Measurements from ENCODE around the gene GPER1.
"Not testable (repeated sequence)": the region's sequence is repeated elsewhere in the genome, so short reads cannot be mapped to it uniquely, and the experiment has no call there.

Gene GPER1

GRCh38 chr7:1087952-1088920 lies at the start of gene GPER1:
Gene GPER1, plus strand, starts transcription at chr7:1088113. Its CDS starts 3,616 bp downstream, at chr7:1091729.
- ChIA-PET POLR2A (no interaction called here), CTCF (interaction anchor here (0.8 to 1.6 kb wide), 2 partner anchors 23 to 89 kb away, joined by 3 to 4 read pairs; no protein-coding TSS in a partner anchor)
- no peak for TF ChIP-seq TARDBP (IDR thresholded peaks at IDR 0.05)
- no peak for TF ChIP-seq FOXM1 (IDR thresholded peaks at IDR 0.05; ENCODE audit: borderline replicate concordance)
- no peak for TF ChIP-seq HDGF (IDR thresholded peaks at IDR 0.05; ENCODE audit: borderline replicate concordance)
- TF ChIP-seq PKNOX1 (IDR thresholded peaks at IDR 0.05), result no peak
- no peak for TF ChIP-seq ELF4 (IDR thresholded peaks at IDR 0.05)
- no peak for TF ChIP-seq NFRKB (IDR thresholded peaks at IDR 0.05)
- no peak for TF ChIP-seq SP1 (IDR thresholded peaks at IDR 0.05)
- TF ChIP-seq ZNF384 (IDR thresholded peaks at IDR 0.05), result no peak
- TF ChIP-seq L3MBTL2 (conservative IDR thresholded peaks at IDR 0.05), result no peak
- no peak for TF ChIP-seq FOXK2 (IDR thresholded peaks at IDR 0.05)
- no peak for TF ChIP-seq CTBP1 (IDR thresholded peaks at IDR 0.05; ENCODE audit: borderline replicate concordance)
- no peak for TF ChIP-seq FOXA1 (IDR thresholded peaks at IDR 0.05)
- no peak for TF ChIP-seq ARNT (IDR thresholded peaks at IDR 0.05)
- TF ChIP-seq LEF1 (IDR thresholded peaks at IDR 0.05; ENCODE audit: borderline replicate concordance), result no peak
- no peak for TF ChIP-seq SUZ12 (IDR thresholded peaks at IDR 0.05)
- TF ChIP-seq BHLHE40 (IDR thresholded peaks at IDR 0.05; ENCODE audit: borderline replicate concordance), result no peak
- DNase-seq (ENCODE audit: extremely low spot score), result peak; percentile 35

GRCh38 chr7:1040233-1040632 lies 47.7 kb upstream of the GPER1 start:
- CTCF ChIA-PET; POLR2A ChIA-PET; DNase-seq (ENCODE audit: extremely low spot score): not testable (repeated sequence)

GRCh38 chr7:1040790-1041189 lies 47.1 kb upstream of the GPER1 start:
- no peak for TF ChIP-seq FOXA1 (IDR thresholded peaks at IDR 0.05)
- TF ChIP-seq TARDBP (IDR thresholded peaks at IDR 0.05), result no peak
- TF ChIP-seq L3MBTL2 (conservative IDR thresholded peaks at IDR 0.05), result no peak
- DNase-seq (ENCODE audit: extremely low spot score), result peak; percentile 36
- POLR2A ChIA-PET, result no interaction called here
- CTCF ChIA-PET, result no interaction called here

GRCh38 chr7:1041551-1042491 lies 46.1 kb upstream of the GPER1 start:
- CTCF ChIA-PET, result no interaction called here
- POLR2A ChIA-PET, result interaction anchor here (1.4 kb wide), 1 partner anchor 13 kb away, joined by 3 read pairs; no protein-coding TSS in a partner anchor
- DNase-seq (ENCODE audit: extremely low spot score), result no peak
- no peak for TF ChIP-seq FOXA1 (IDR thresholded peaks at IDR 0.05)
- TF ChIP-seq CTBP1 (IDR thresholded peaks at IDR 0.05; ENCODE audit: borderline replicate concordance), result no peak
- no peak for TF ChIP-seq SUZ12 (IDR thresholded peaks at IDR 0.05)
- TF ChIP-seq HDGF (IDR thresholded peaks at IDR 0.05; ENCODE audit: borderline replicate concordance), result no peak
- TF ChIP-seq ELF4 (IDR thresholded peaks at IDR 0.05), result no peak
- no peak for TF ChIP-seq ZNF384 (IDR thresholded peaks at IDR 0.05)
- no peak for TF ChIP-seq FOXM1 (IDR thresholded peaks at IDR 0.05; ENCODE audit: borderline replicate concordance)

GRCh38 chr7:1042492-1042833 lies 45.5 kb upstream of the GPER1 start:
- POLR2A ChIA-PET, result interaction anchor here (1.4 kb wide), 1 partner anchor 13 kb away, joined by 3 read pairs; no protein-coding TSS in a partner anchor
- CTCF ChIA-PET, result no interaction called here
- no peak for TF ChIP-seq FOXK2 (IDR thresholded peaks at IDR 0.05)
- TF ChIP-seq FOXA1 (IDR thresholded peaks at IDR 0.05), result no peak
- no peak for TF ChIP-seq CTBP1 (IDR thresholded peaks at IDR 0.05; ENCODE audit: borderline replicate concordance)
- TF ChIP-seq SUZ12 (IDR thresholded peaks at IDR 0.05), result no peak
- TF ChIP-seq ARNT (IDR thresholded peaks at IDR 0.05), result no peak
- TF ChIP-seq NFRKB (IDR thresholded peaks at IDR 0.05), result no peak
- TF ChIP-seq ELF4 (IDR thresholded peaks at IDR 0.05), result no peak
- TF ChIP-seq HDGF (IDR thresholded peaks at IDR 0.05; ENCODE audit: borderline replicate concordance), result no peak
- TF ChIP-seq L3MBTL2 (conservative IDR thresholded peaks at IDR 0.05), result no peak
- TF ChIP-seq ZNF384 (IDR thresholded peaks at IDR 0.05), result no peak
- no peak for TF ChIP-seq BHLHE40 (IDR thresholded peaks at IDR 0.05; ENCODE audit: borderline replicate concordance)
- TF ChIP-seq LEF1 (IDR thresholded peaks at IDR 0.05; ENCODE audit: borderline replicate concordance), result no peak
- TF ChIP-seq FOXM1 (IDR thresholded peaks at IDR 0.05; ENCODE audit: borderline replicate concordance), result no peak
- TF ChIP-seq SP1 (IDR thresholded peaks at IDR 0.05), result no peak
- TF ChIP-seq TARDBP (IDR thresholded peaks at IDR 0.05), result no peak
- TF ChIP-seq PKNOX1 (IDR thresholded peaks at IDR 0.05), result no peak
- DNase-seq (ENCODE audit: extremely low spot score), result no peak

GRCh38 chr7:1043552-1044188 lies 44.2 kb upstream of the GPER1 start:
- DNase-seq (ENCODE audit: extremely low spot score), result no peak
- ChIA-PET CTCF (interaction anchor here (1.0 to 2.0 kb wide), 2 partner anchors 50 to 133 kb away, joined by 4 to 6 read pairs; no protein-coding TSS in a partner anchor), POLR2A (interaction anchor here (1.0 kb wide), 1 partner anchor 13 kb away, joined by 3 read pairs; no protein-coding TSS in a partner anchor)
- TF ChIP-seq TARDBP (IDR thresholded peaks at IDR 0.05) (no peak), PKNOX1 (IDR thresholded peaks at IDR 0.05) (no peak), SUZ12 (IDR thresholded peaks at IDR 0.05) (no peak)
